H1 (cell line): Measurements from ENCODE around the gene CCER1. TPM values are rescaled to one million over a fixed set of nuclear protein-coding genes. Genes with fewer than 3 reads are reported as not detected.

ENCODE experiments used
- CTCF ChIA-PET: fragments of 300-600 bp; sonication (Branson Sonifier 250); formaldehyde crosslinking; loops from one replicate; lab custom pipeline; 2021; ENCODE audit not compliant: partially characterized antibody; lab: Charles Lee
- POLR2A ChIA-PET: fragments of 300-600 bp; sonication (Branson Sonifier 250); formaldehyde crosslinking; loops from one replicate; lab custom pipeline; 2021; ENCODE audit warnings: inconsistent platforms; ENCODE audit not compliant: partially characterized antibody; lab: Charles Lee
- DNase-seq, 2 experiments: peaks; one replicate each; pipeline versions ENCODE4 v3.0.0 to v3.0.0-alpha.2; 2010 to 2022; ENCODE audit warnings: low spot score in 2 of 2, low read depth in 1 of 2, mixed read lengths in 1 of 2
- FAIRE-seq: peaks from 2 replicates; lab custom pipeline; 2011; peaks lifted over from hg19 to GRCh38; lab: Jason Lieb, UNC
- H2AFZ ChIP-seq: 2 replicates; pipeline ENCODE4 v1.8.1; 2012; ENCODE audit warnings: low read length, inconsistent platforms
- H2AK5ac ChIP-seq: 2 replicates; pipeline ENCODE4 v1.6.1; 2013; ENCODE audit warnings: low read depth, low read length
- H2BK120ac ChIP-seq: replicated peaks from 2 replicates; pipeline ENCODE3; 2013; ENCODE audit warnings: low read depth, low read length, inconsistent platforms
- H2BK12ac ChIP-seq: 2 replicates; pipeline ENCODE4 v1.6.1; 2013; ENCODE audit warnings: low read depth, low read length
- H2BK15ac ChIP-seq: 2 replicates; pipeline ENCODE4 v1.6.1; 2013; ENCODE audit warnings: low read length
- H2BK20ac ChIP-seq: 2 replicates; pipeline ENCODE4 v1.6.1; 2013; ENCODE audit warnings: low read length
- H2BK5ac ChIP-seq: 2 replicates; pipeline ENCODE4 v1.6.1; 2013; ENCODE audit warnings: low read depth, low read length
- H3K14ac ChIP-seq: 2 replicates; pipeline ENCODE4 v1.6.1; 2013; ENCODE audit warnings: inconsistent platforms; ENCODE audit not compliant: insufficient read length
- H3K18ac ChIP-seq: 2 replicates; pipeline ENCODE4 v1.6.1; 2013; ENCODE audit warnings: low read length; ENCODE audit errors: extremely low read depth
- H3K23ac ChIP-seq: 2 replicates; pipeline ENCODE4 v1.6.1; 2013; ENCODE audit warnings: inconsistent platforms; ENCODE audit not compliant: insufficient read length
- H3K23me2 ChIP-seq: 2 replicates; pipeline ENCODE4 v1.6.1; 2013; ENCODE audit warnings: low read depth, low read length
- H3K27ac ChIP-seq: 2 replicates; pipeline ENCODE4 v1.6.1; 2011; ENCODE audit warnings: low read depth, low read length, inconsistent platforms
- H3K27me3 ChIP-seq, 4 experiments: replicated peaks in 1 of 4; 1 replicate in 1 of 4; 2 replicates in 3 of 4; pipeline versions ENCODE4 v1.6.1 to v1.8.1; 2011 to 2013; ENCODE audit warnings: low read length in 3 of 4, mild to moderate bottlenecking in 3 of 4, inconsistent platforms in 2 of 4, mixed read lengths in 2 of 4, moderate library complexity in 1 of 4; ENCODE audit not compliant: control insufficient read depth in 3 of 4, insufficient read depth in 3 of 4; ENCODE audit errors: extremely low read depth in 1 of 4
- H3K36me3 ChIP-seq, 4 experiments: 2 replicates each; pipeline versions ENCODE4 v1.6.1 to v1.8.1; 2011 to 2013; ENCODE audit warnings: mild to moderate bottlenecking in 4 of 4, low read length in 3 of 4, moderate library complexity in 2 of 4, control low read depth in 1 of 4, inconsistent platforms in 1 of 4; ENCODE audit not compliant: insufficient read depth in 4 of 4, control insufficient read depth in 2 of 4
- H3K4ac ChIP-seq: replicated peaks from 2 replicates; pipeline ENCODE3; 2013; ENCODE audit warnings: low read length, low read depth, mixed read lengths, inconsistent platforms; ENCODE audit not compliant: insufficient read length
- H3K4me1 ChIP-seq, 4 experiments: replicated peaks in 1 of 4; 1 replicate in 1 of 4; 2 replicates in 3 of 4; pipeline versions ENCODE4 v1.6.1 to v1.8.1; 2011 to 2013; ENCODE audit warnings: low read length in 3 of 4, inconsistent platforms in 2 of 4, mixed read lengths in 1 of 4; ENCODE audit not compliant: insufficient read depth in 4 of 4, control insufficient read depth in 3 of 4
- H3K4me2 ChIP-seq, 2 experiments: 2 replicates each; pipeline versions ENCODE4 v1.6.1 to v1.8.1; 2011 to 2013; ENCODE audit warnings: low read depth in 2 of 2, low read length in 2 of 2, control low read depth in 1 of 2, inconsistent platforms in 1 of 2, mild to moderate bottlenecking in 1 of 2; ENCODE audit not compliant: insufficient read depth in 1 of 2
- H3K4me3 ChIP-seq, 4 experiments: fragments of 200-600, 300-600 bp in 1 of 4; sonication (generic), shearing (Covaris generic), sonication (Bioruptor Twin) in 1 of 4; 2 replicates each; pipeline versions ENCODE4 v1.5.1 to v1.8.1; 2011 to 2016; ENCODE audit warnings: low read length in 4 of 4, low read depth in 3 of 4, control low read depth in 2 of 4, inconsistent platforms in 2 of 4, mild to moderate bottlenecking in 2 of 4, mixed read lengths in 1 of 4, moderate library complexity in 1 of 4; ENCODE audit not compliant: insufficient read depth in 2 of 4; ENCODE audit errors: extremely low read depth in 1 of 4
- H3K56ac ChIP-seq: replicated peaks from 2 replicates; pipeline ENCODE3; 2013; ENCODE audit warnings: low read depth, mild to moderate bottlenecking, mixed read lengths, low read length, inconsistent platforms; ENCODE audit not compliant: insufficient read length
- H3K79me1 ChIP-seq: 2 replicates; pipeline ENCODE4 v1.6.1; 2013; ENCODE audit warnings: low read depth, low read length, control low read depth
- H3K79me2 ChIP-seq, 2 experiments: 2 replicates each; pipeline versions ENCODE4 v1.6.1 to v1.8.1; 2012 to 2013; ENCODE audit warnings: low read length in 2 of 2, mild to moderate bottlenecking in 2 of 2, inconsistent platforms in 1 of 2; ENCODE audit not compliant: insufficient read depth in 2 of 2, control insufficient read depth in 1 of 2
- H3K9ac ChIP-seq, 4 experiments: replicated peaks in 1 of 4; 1 replicate in 1 of 4; 2 replicates in 3 of 4; pipeline versions ENCODE4 v1.6.1 to v1.8.1; 2011 to 2013; ENCODE audit warnings: low read depth in 3 of 4, low read length in 3 of 4, control low read depth in 2 of 4, mild to moderate bottlenecking in 2 of 4, moderate library complexity in 2 of 4, inconsistent platforms in 1 of 4; ENCODE audit errors: extremely low read depth in 1 of 4
- H3K9me3 ChIP-seq, 2 experiments: 2 replicates each; pipeline versions ENCODE4 v1.6.1 to v1.8.1; 2012 to 2013; ENCODE audit warnings: mild to moderate bottlenecking in 2 of 2, moderate library complexity in 2 of 2, control low read depth in 1 of 2, inconsistent platforms in 1 of 2, low read depth in 1 of 2, low read length in 1 of 2, mixed read lengths in 1 of 2; ENCODE audit not compliant: insufficient read depth in 2 of 2
- H4K20me1 ChIP-seq, 2 experiments: replicated peaks in 1 of 2; 2 replicates each; pipeline versions ENCODE3 to v1.8.1; 2011 to 2013; ENCODE audit warnings: inconsistent platforms in 2 of 2, low read length in 2 of 2, mild to moderate bottlenecking in 1 of 2; ENCODE audit not compliant: insufficient read depth in 2 of 2, control insufficient read depth in 1 of 2
- H4K5ac ChIP-seq: 2 replicates; pipeline ENCODE4 v1.6.1; 2013; ENCODE audit warnings: low read length, low read depth, mixed read lengths, inconsistent platforms; ENCODE audit not compliant: insufficient read length
- H4K8ac ChIP-seq: 2 replicates; pipeline ENCODE4 v1.8.0; 2013; ENCODE audit warnings: mild to moderate bottlenecking, moderate library complexity, low read length, inconsistent platforms; ENCODE audit not compliant: insufficient read depth; ENCODE audit errors: extremely low read depth
- H4K91ac ChIP-seq: replicated peaks from 2 replicates; pipeline ENCODE3; 2013; ENCODE audit warnings: low read length, mixed read lengths, inconsistent platforms; ENCODE audit not compliant: insufficient read length
- CBX5 ChIP-seq: fragments of 300-800, 300-1000 bp; sonication (generic); IDR thresholded peaks from 2 replicates; pipeline ENCODE4 v1.7.1; 2016; ENCODE audit warnings: antibody characterized with exemption, low read length, low read depth
- CTBP2 ChIP-seq: IDR thresholded peaks from 2 replicates; pipeline ENCODE4 v1.7.0; 2011; ENCODE audit warnings: borderline replicate concordance, mild to moderate bottlenecking, moderate library complexity, mixed read lengths, low read length; ENCODE audit not compliant: insufficient read depth, insufficient read length
- JUND ChIP-seq: IDR thresholded peaks from 2 replicates; pipeline ENCODE4 v1.6.1; 2011; ENCODE audit warnings: mild to moderate bottlenecking, improper control_type of control experiment, low read length
- KDM4A ChIP-seq: IDR thresholded peaks from one replicate; pipeline ENCODE4 v1.7.1; 2012; ENCODE audit warnings: low read depth, mild to moderate bottlenecking, moderate library complexity, low read length, inconsistent platforms; ENCODE audit not compliant: severe bottlenecking
- MAFK ChIP-seq: IDR thresholded peaks from 2 replicates; pipeline ENCODE4 v1.6.1; 2012; ENCODE audit warnings: low read depth, mild to moderate bottlenecking, improper control_type of control experiment, low read length
- TAF1 ChIP-seq: IDR thresholded peaks from 2 replicates; pipeline ENCODE4 v1.6.1; 2011; ENCODE audit warnings: mild to moderate bottlenecking, low read depth, low read length
- TBP ChIP-seq: IDR thresholded peaks from 2 replicates; pipeline ENCODE4 v1.6.1; 2011; ENCODE audit warnings: low read depth, low read length, improper control_type of control experiment
- ZNF274 ChIP-seq: IDR thresholded peaks from 2 replicates; pipeline ENCODE4 v1.7.0; 2012; ENCODE audit warnings: low read length, borderline replicate concordance; ENCODE audit errors: extremely low read depth
- WGBS, 2 experiments: shearing (Covaris generic) in 1 of 2; methylation state at CpG; one replicate each; pipeline versions ENCODE4 v1.1.6 to v1.1.7; 2013 to 2015; ENCODE audit warnings: low lambda C conversion rate in 2 of 2, mixed read lengths in 2 of 2, inconsistent platforms in 1 of 2, low coverage in 1 of 2, missing lambda C conversion rate in 1 of 2; ENCODE audit not compliant: insufficient replicate concordance in 2 of 2, insufficient coverage in 1 of 2, insufficient read length in 1 of 2; ENCODE audit errors: extremely low coverage in 1 of 2, missing lambda C conversion rate in 1 of 2; 5-methylcytosine and 5-hydroxymethylcytosine counted together
- polyA plus RNA-seq, 7 experiments: library from polyadenylated mRNA; depleted of rRNA in 3 of 7; stranded (reverse) in 5 of 7; unstranded in 2 of 7; fragments of >200 nt in 5 of 7; fragments of 200-250 nt in 2 of 7; gene quantifications; 1 replicate in 5 of 7; 2 replicates in 1 of 7; 4 replicates in 1 of 7; pipeline versions ENCODE4 v1.2.1 to v1.2.3, GENCODE V29; 2011 to 2013; ENCODE audit warnings: missing spikeins in 2 of 7, mixed read lengths in 2 of 7
- total RNA-seq: library from RNA; stranded (reverse); fragmentation: NEBNext Ultra II Directional; extraction: Animal tissue kit (Norgen Biotek cat#: 25700); gene quantifications from 2 replicates; pipeline ENCODE4 v1.2.1, GENCODE V29; 2021
- TF ChIP-seq, protein P1 (sequence below), 3 experiments: IDR thresholded peaks; 1 replicate in 2 of 3; 2 replicates in 1 of 3; pipeline versions ENCODE4 v1.5.1 to v1.6.1; 2011; ENCODE audit warnings: low read length in 3 of 3, mild to moderate bottlenecking in 3 of 3, inconsistent platforms in 2 of 3, low read depth in 1 of 3, moderate library complexity in 1 of 3; ENCODE audit not compliant: insufficient read depth in 1 of 3; ENCODE audit errors: control extremely low read depth in 1 of 3
- TF ChIP-seq, protein P2 (sequence below): IDR thresholded peaks from 2 replicates; pipeline ENCODE4 v1.6.1; 2011; ENCODE audit warnings: low read length, improper control_type of control experiment

The CCER1 gene
- total and polyA plus RNA-seq, 2 of the 8 experiments (the other 6 are each of a cell fraction or from before 2014, with no cell fraction given), result not detected

DNA sequence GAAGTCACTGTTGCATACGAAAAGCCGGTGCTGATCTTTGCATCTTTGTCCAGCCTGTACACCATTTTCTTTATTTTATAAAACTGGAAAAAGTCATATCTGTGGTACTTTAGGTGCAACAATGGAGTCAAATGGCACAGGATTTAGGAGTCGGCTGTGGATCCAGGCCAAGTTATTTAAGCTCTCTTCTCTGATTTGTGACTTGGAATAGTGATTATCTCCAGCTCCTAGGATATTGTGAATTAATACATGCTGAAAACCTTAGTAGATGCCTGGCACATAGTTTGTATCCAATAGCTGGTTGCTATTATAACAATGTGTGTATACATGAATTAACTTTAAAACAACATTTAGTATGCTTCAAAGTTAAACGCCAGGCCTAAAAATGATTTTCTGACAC lies 6.2 kb upstream of the CCER1 start:
- H3K36me3 ChIP-seq, result no peaks in the 10 kb centered on the region
- DNase-seq (no peak), FAIRE-seq (no peak)
- H4K8ac ChIP-seq, result no peak overlapping the region
- no peak overlapping the region for H2BK15ac ChIP-seq
- no peak overlapping the region for H4K5ac ChIP-seq
- WGBS, 2 experiments, result 93% methylated on average over 4 of the region's 4 CpGs; no CpG with 5 or more reads in 1 of the 2 experiments
- H3K27me3 ChIP-seq, result no peaks in the 10 kb centered on the region
- H2AFZ ChIP-seq, result no peak overlapping the region
- H2BK5ac ChIP-seq, result no peak overlapping the region
- no peak overlapping the region for H2BK20ac ChIP-seq
- H3K4me2 ChIP-seq, result no peak overlapping the region
- no peak overlapping the region for H3K23ac ChIP-seq
- H3K56ac ChIP-seq, result no peak overlapping the region
- POLR2A ChIA-PET, result no interaction called here
- H3K4me3 ChIP-seq, result no peak overlapping the region
- H3K79me2 ChIP-seq, result no peaks in the 10 kb centered on the region
- H2BK12ac ChIP-seq, result no peak overlapping the region
- H2AK5ac ChIP-seq, result no peak overlapping the region
- no peaks in the 10 kb centered on the region for H4K20me1 ChIP-seq
- no peak overlapping the region for H3K4ac ChIP-seq
- H3K9me3 ChIP-seq, result no peaks in the 10 kb centered on the region
- H3K4me1 ChIP-seq, result no peaks in the 10 kb centered on the region
- H3K23me2 ChIP-seq, result no peaks in the 10 kb centered on the region
- CTCF ChIA-PET, result interaction anchor here (0.7 to 1.2 kb wide), 9 partner anchors 10 to 394 kb away, joined by 3 to 5 read pairs (median 3); no protein-coding TSS in a partner anchor
- H4K91ac ChIP-seq, result no peak overlapping the region
- H3K9ac ChIP-seq, result no peak overlapping the region
- H3K27ac ChIP-seq, result no peak overlapping the region
- H2BK120ac ChIP-seq, result no peak overlapping the region
- H3K79me1 ChIP-seq, result no peaks in the 10 kb centered on the region
- TF ChIP-seq KDM4A (no peak), CBX5 (no peak), ZNF274 (no peak), CTBP2 (no peak), MAFK (no peak), TAF1 (no peak), JUND (no peak), TBP (no peak)
- TF ChIP-seq, protein P1, sequence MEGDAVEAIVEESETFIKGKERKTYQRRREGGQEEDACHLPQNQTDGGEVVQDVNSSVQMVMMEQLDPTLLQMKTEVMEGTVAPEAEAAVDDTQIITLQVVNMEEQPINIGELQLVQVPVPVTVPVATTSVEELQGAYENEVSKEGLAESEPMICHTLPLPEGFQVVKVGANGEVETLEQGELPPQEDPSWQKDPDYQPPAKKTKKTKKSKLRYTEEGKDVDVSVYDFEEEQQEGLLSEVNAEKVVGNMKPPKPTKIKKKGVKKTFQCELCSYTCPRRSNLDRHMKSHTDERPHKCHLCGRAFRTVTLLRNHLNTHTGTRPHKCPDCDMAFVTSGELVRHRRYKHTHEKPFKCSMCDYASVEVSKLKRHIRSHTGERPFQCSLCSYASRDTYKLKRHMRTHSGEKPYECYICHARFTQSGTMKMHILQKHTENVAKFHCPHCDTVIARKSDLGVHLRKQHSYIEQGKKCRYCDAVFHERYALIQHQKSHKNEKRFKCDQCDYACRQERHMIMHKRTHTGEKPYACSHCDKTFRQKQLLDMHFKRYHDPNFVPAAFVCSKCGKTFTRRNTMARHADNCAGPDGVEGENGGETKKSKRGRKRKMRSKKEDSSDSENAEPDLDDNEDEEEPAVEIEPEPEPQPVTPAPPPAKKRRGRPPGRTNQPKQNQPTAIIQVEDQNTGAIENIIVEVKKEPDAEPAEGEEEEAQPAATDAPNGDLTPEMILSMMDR (IDR thresholded peaks at IDR 0.05; ENCODE audit: control extremely low read depth in 1 of 3, insufficient read depth in 1 of 3, low read depth in 1 of 3, low read length in 3 of 3), result no peak
- TF ChIP-seq, protein P2, sequence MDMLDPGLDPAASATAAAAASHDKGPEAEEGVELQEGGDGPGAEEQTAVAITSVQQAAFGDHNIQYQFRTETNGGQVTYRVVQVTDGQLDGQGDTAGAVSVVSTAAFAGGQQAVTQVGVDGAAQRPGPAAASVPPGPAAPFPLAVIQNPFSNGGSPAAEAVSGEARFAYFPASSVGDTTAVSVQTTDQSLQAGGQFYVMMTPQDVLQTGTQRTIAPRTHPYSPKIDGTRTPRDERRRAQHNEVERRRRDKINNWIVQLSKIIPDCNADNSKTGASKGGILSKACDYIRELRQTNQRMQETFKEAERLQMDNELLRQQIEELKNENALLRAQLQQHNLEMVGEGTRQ, result no peak
- H3K18ac ChIP-seq, result no peak overlapping the region
- H3K14ac ChIP-seq, result no peak overlapping the region
